MCF 10A (cell line): Measurements from ENCODE around the gene PDZRN4. TPM values are rescaled to one million over a fixed set of nuclear protein-coding genes. Genes with fewer than 3 reads are reported as not detected.
"Not testable (repeated sequence)": the region's sequence is repeated elsewhere in the genome, so short reads cannot be mapped to it uniquely, and the experiment has no call there.

Experiments used
- BruUV-seq: library from RNA; stranded (reverse); fragments of 400-500 nt; replicated peaks from 2 replicates; lab custom pipeline; 2021; lab: Mats Ljungman, UMichigan
- CTCF ChIA-PET: fragments of 300-600 bp; sonication (Branson Sonifier 250); formaldehyde crosslinking; extraction: SDS; loops from one replicate; lab custom pipeline; 2021; ENCODE audit warnings: antibody characterized with exemption, inconsistent platforms; lab: Yijun Ruan, JAX
- POLR2A ChIA-PET: fragments of 300-600, 350-650 bp; sonication (Branson Sonifier 250); formaldehyde crosslinking; extraction: SDS; loops from one replicate; lab custom pipeline; 2020; ENCODE audit warnings: antibody characterized with exemption, inconsistent platforms; lab: Yijun Ruan, JAX
- DNase-seq: peaks from one replicate; pipeline ENCODE4 v3.0.0-alpha.2; 2018; ENCODE audit not compliant: unreplicated experiment
- H3K27ac Mint-ChIP-seq: one replicate; pipeline ENCODE4 v1.8.0; 2022; ENCODE audit warnings: mild to moderate bottlenecking, low read depth, mixed read lengths; ENCODE audit not compliant: unreplicated experiment
- H3K27me3 Mint-ChIP-seq: one replicate; pipeline ENCODE4 v1.8.0; 2022; ENCODE audit warnings: mixed read lengths; ENCODE audit not compliant: insufficient read depth, unreplicated experiment
- H3K36me3 Mint-ChIP-seq: one replicate; pipeline ENCODE4 v1.8.0; 2022; ENCODE audit warnings: mild to moderate bottlenecking, moderate library complexity, mixed read lengths; ENCODE audit not compliant: insufficient read depth, unreplicated experiment
- H3K4me1 Mint-ChIP-seq: one replicate; pipeline ENCODE4 v1.8.0; 2022; ENCODE audit warnings: mixed read lengths; ENCODE audit not compliant: insufficient read depth, unreplicated experiment
- H3K4me3 Mint-ChIP-seq: one replicate; pipeline ENCODE4 v1.8.0; 2022; ENCODE audit warnings: mild to moderate bottlenecking, moderate library complexity, mixed read lengths; ENCODE audit not compliant: unreplicated experiment
- H3K9me3 Mint-ChIP-seq: one replicate; pipeline ENCODE4 v1.8.0; 2022; ENCODE audit warnings: mixed read lengths; ENCODE audit not compliant: unreplicated experiment
- CTCF ChIP-seq: fragments of 200-600 bp; IDR thresholded peaks from one replicate; pipeline ENCODE4 v1.8.0; 2022; ENCODE audit warnings: antibody characterized with exemption, mild to moderate bottlenecking; ENCODE audit not compliant: unreplicated experiment
- intact Hi-C: fragments of 100-400 bp; cut with micrococcal nuclease; formaldehyde crosslinking; loops from 2 replicates; pipeline ENCODE4 v1.14.1; 2022
- total RNA-seq: library from RNA; stranded (reverse); gene quantifications from 2 replicates; pipeline ENCODE4 v1.2.3, GENCODE V29; 2022

Gene PDZRN4
- total RNA-seq, 1 experiment from 2014 or later = not detected

- intact Hi-C loops = no loop called here
- no TSS peak for BruUV-seq
- CTCF ChIA-PET = interaction anchor here (0.6 kb wide), 1 partner anchor 1105 kb away, joined by 3 read pairs; no protein-coding TSS in a partner anchor
Measured at GRCh38 chr12:41151793-41152192, 36.3 kb upstream of the PDZRN4 start.

GRCh38 chr12:41162461-41162860 lies 25.7 kb upstream of the PDZRN4 start:
- POLR2A ChIA-PET = no interaction called here
- intact Hi-C loops = no loop called here
- BruUV-seq = no TSS peak
- DNase-seq = no peak
- H3K4me3 Mint-ChIP-seq = no peak overlapping the region
- no peaks in the 10 kb centered on the region for H3K9me3 Mint-ChIP-seq
- TF ChIP-seq CTCF = no peak
- no peaks in the 10 kb centered on the region for H3K36me3 Mint-ChIP-seq
- peaks cover 22% of the 10 kb centered on the region for H3K27me3 Mint-ChIP-seq
- CTCF ChIA-PET = no interaction called here
- no peak overlapping the region for H3K27ac Mint-ChIP-seq
- H3K4me1 Mint-ChIP-seq = no peaks in the 10 kb centered on the region

More at GRCh38 chr12:41151793-41152192, 36.3 kb upstream of the PDZRN4 start:
- no peak for TF ChIP-seq CTCF
- peak; percentile 14 for DNase-seq
- H3K27me3 Mint-ChIP-seq = no peaks in the 10 kb centered on the region
- no peaks in the 10 kb centered on the region for H3K4me1 Mint-ChIP-seq
- H3K27ac Mint-ChIP-seq = no peak overlapping the region
- no peak overlapping the region for H3K4me3 Mint-ChIP-seq
- POLR2A ChIA-PET = no interaction called here
- H3K9me3 Mint-ChIP-seq = no peaks in the 10 kb centered on the region
- H3K36me3 Mint-ChIP-seq = no peaks in the 10 kb centered on the region

- Mint-ChIP-seq H3K27me3 (peaks cover 11% of the 10 kb centered on the region), H3K27ac (no peak overlapping the region), H3K4me3 (no peak overlapping the region), H3K9me3 (no peaks in the 10 kb centered on the region), H3K4me1 (no peaks in the 10 kb centered on the region), H3K36me3 (no peaks in the 10 kb centered on the region)
- intact Hi-C loops = no loop called here
- TF ChIP-seq CTCF = no peak
- BruUV-seq = no TSS peak
- ChIA-PET CTCF (interaction anchor here (0.5 kb wide), 1 partner anchor 127 kb away, joined by 3 read pairs; no protein-coding TSS in a partner anchor), POLR2A (no interaction called here)
- no peak for DNase-seq
Measured at GRCh38 chr12:41167701-41168100, 20.4 kb upstream of the PDZRN4 start.

GRCh38 chr12:41174602-41175001 lies 13.5 kb upstream of the PDZRN4 start:
- no peaks in the 10 kb centered on the region for H3K27me3 Mint-ChIP-seq
- DNase-seq = no peak
- no peaks in the 10 kb centered on the region for H3K4me1 Mint-ChIP-seq
- H3K36me3 Mint-ChIP-seq = no peaks in the 10 kb centered on the region
- H3K4me3 Mint-ChIP-seq = no peak overlapping the region
- CTCF ChIA-PET = no interaction called here
- H3K9me3 Mint-ChIP-seq = no peaks in the 10 kb centered on the region
- no TSS peak for BruUV-seq
- intact Hi-C loops = no loop called here
- POLR2A ChIA-PET = no interaction called here
- no peak overlapping the region for H3K27ac Mint-ChIP-seq
- no peak for TF ChIP-seq CTCF

GRCh38 chr12:41179507-41179906 lies 8.6 kb upstream of the PDZRN4 start:
- H3K4me3 Mint-ChIP-seq, H3K36me3 Mint-ChIP-seq, CTCF ChIA-PET, intact Hi-C loops, POLR2A ChIA-PET, BruUV-seq, H3K27ac Mint-ChIP-seq, DNase-seq, H3K4me1 Mint-ChIP-seq, H3K9me3 Mint-ChIP-seq, H3K27me3 Mint-ChIP-seq: not testable (repeated sequence)
